HL-60 (cell line): ENCODE results near the gene SH3GL3.

Experiments
- POLR2AphosphoS5 ChIP-seq: IDR thresholded peaks from 2 replicates; pipeline ENCODE4 v1.6.1; 2012; ENCODE audit warnings: low read depth
- SPI1 ChIP-seq: IDR thresholded peaks from 2 replicates; pipeline ENCODE4 v1.6.1; 2012; ENCODE audit warnings: low read depth, mild to moderate bottlenecking, borderline replicate concordance
- TF ChIP-seq, protein P1 (sequence below): IDR thresholded peaks from one replicate; pipeline ENCODE4 v1.5.1; 2011; ENCODE audit warnings: low read length, control low read depth, inconsistent platforms; ENCODE audit not compliant: insufficient read depth
- TF ChIP-seq, protein P2 (sequence below): IDR thresholded peaks from 2 replicates; pipeline ENCODE4 v1.6.1; 2012; ENCODE audit warnings: low read depth; ENCODE audit not compliant: insufficient replicate concordance

- TF ChIP-seq POLR2AphosphoS5 (no peak), SPI1 (no peak)
- TF ChIP-seq, protein P1, sequence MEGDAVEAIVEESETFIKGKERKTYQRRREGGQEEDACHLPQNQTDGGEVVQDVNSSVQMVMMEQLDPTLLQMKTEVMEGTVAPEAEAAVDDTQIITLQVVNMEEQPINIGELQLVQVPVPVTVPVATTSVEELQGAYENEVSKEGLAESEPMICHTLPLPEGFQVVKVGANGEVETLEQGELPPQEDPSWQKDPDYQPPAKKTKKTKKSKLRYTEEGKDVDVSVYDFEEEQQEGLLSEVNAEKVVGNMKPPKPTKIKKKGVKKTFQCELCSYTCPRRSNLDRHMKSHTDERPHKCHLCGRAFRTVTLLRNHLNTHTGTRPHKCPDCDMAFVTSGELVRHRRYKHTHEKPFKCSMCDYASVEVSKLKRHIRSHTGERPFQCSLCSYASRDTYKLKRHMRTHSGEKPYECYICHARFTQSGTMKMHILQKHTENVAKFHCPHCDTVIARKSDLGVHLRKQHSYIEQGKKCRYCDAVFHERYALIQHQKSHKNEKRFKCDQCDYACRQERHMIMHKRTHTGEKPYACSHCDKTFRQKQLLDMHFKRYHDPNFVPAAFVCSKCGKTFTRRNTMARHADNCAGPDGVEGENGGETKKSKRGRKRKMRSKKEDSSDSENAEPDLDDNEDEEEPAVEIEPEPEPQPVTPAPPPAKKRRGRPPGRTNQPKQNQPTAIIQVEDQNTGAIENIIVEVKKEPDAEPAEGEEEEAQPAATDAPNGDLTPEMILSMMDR: no peak
- TF ChIP-seq, protein P2, sequence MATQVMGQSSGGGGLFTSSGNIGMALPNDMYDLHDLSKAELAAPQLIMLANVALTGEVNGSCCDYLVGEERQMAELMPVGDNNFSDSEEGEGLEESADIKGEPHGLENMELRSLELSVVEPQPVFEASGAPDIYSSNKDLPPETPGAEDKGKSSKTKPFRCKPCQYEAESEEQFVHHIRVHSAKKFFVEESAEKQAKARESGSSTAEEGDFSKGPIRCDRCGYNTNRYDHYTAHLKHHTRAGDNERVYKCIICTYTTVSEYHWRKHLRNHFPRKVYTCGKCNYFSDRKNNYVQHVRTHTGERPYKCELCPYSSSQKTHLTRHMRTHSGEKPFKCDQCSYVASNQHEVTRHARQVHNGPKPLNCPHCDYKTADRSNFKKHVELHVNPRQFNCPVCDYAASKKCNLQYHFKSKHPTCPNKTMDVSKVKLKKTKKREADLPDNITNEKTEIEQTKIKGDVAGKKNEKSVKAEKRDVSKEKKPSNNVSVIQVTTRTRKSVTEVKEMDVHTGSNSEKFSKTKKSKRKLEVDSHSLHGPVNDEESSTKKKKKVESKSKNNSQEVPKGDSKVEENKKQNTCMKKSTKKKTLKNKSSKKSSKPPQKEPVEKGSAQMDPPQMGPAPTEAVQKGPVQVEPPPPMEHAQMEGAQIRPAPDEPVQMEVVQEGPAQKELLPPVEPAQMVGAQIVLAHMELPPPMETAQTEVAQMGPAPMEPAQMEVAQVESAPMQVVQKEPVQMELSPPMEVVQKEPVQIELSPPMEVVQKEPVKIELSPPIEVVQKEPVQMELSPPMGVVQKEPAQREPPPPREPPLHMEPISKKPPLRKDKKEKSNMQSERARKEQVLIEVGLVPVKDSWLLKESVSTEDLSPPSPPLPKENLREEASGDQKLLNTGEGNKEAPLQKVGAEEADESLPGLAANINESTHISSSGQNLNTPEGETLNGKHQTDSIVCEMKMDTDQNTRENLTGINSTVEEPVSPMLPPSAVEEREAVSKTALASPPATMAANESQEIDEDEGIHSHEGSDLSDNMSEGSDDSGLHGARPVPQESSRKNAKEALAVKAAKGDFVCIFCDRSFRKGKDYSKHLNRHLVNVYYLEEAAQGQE: no peak
Observed at GRCh38 chr15:83587091-83587490, 139.9 kb downstream of the SH3GL3 start.
